ENCODE data around the gene DOCK1. TPM values are rescaled to one million over a fixed set of nuclear protein-coding genes. Genes with fewer than 3 reads are reported as not detected.

Gene DOCK1
- total and polyA plus RNA-seq, 4 donors = 10.9 to 82.6 (median 43.3) TPM

DNA sequence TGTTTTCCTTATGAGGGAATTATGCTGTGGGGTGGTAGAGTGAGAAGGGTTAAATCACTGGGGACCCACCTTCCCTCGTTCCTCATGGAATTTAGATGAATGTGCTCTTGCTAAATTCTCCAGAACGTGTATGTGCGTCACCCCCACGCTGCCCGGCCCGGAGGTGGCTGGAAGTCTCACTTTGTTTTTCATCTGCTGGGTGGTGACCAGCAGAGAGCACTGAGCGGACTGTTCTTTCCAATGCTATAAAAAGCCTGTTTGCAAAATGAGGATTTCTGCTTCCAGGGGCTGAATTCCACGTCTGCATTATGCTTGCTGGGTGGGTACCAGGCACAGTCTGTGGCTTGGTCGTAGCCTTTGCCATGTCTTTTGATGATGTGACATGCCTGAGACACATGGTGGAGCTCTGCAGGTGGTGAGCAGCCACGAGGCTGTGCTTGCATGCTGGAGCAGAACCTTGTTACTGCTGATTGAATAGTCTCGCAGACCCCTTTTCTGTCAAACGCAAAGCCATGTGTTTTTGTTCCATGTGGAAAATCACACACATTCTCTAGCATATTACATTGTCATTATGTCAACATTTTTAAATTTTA lies 323.1 kb downstream of the DOCK1 start:
- Histone ChIP-seq H3K36me3 (ENCODE audit: control insufficient read depth in 1 of 2, insufficient read depth in 2 of 2, low read length in 1 of 2) (no peaks in the 10 kb centered on the region), H3K27me3 (ENCODE audit: control insufficient read depth in 1 of 2, insufficient read depth in 2 of 2, low read length in 1 of 2) (no peaks in the 10 kb centered on the region), H3K9me3 (ENCODE audit: control insufficient read depth, low read length) (no peaks in the 10 kb centered on the region), H3K27ac (ENCODE audit: low read depth in 1 of 2, low read length in 2 of 2) (peak overlapping the region in 1 of 2 donors; percentile 52), H3K4me1 (ENCODE audit: control insufficient read depth in 1 of 2, insufficient read depth in 2 of 2, low read length in 2 of 2) (peaks cover 0 to 3% of the 10 kb centered on the region in 2 donors), H3K4me3 (ENCODE audit: low read length in 2 of 2) (no peak overlapping the region)
- 15 to 19% methylated on average over 12 of the region's 12 CpGs for WGBS, 2 donors
- peak; percentile 57 to 81 for DNase-seq
- ATAC-seq (ENCODE audit: low FRiP score) = peak; percentile 75
- intact Hi-C loops (cut with DNase I) = no loop called here

DNA sequence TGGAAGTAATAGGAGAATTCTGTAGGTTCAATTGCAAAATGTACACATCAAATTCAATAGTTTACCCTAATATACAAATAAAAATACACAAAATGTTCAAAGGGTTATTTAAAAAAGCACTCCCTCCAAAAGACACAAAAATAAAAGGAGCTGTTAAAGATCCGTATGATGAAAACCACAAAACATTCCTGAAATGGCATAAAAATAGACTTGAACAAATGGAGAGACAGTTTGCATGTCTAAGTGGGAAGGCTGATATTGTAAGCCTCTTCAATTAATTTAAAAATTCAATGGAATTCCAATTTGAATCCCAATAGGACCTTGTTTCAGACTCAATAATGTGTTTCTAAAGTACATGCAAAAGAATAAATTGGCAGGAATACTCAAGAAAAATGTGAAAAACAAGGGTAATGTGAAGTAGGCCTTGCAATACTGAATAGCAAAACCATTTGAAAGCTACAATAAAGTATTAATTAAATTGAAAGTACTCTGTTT lies 329.1 kb downstream of the DOCK1 start:
- intact Hi-C loops (cut with DNase I) = no loop called here
- ATAC-seq (ENCODE audit: low FRiP score) (no peak), DNase-seq (no peak)
- Histone ChIP-seq H3K4me3 (ENCODE audit: low read length in 2 of 2) (no peak overlapping the region), H3K9me3 (ENCODE audit: control insufficient read depth, low read length) (no peaks in the 10 kb centered on the region), H3K36me3 (ENCODE audit: control insufficient read depth in 1 of 2, insufficient read depth in 2 of 2, low read length in 1 of 2) (no peaks in the 10 kb centered on the region), H3K4me1 (ENCODE audit: control insufficient read depth in 1 of 2, insufficient read depth in 2 of 2, low read length in 2 of 2) (no peaks in the 10 kb centered on the region), H3K27me3 (ENCODE audit: control insufficient read depth in 1 of 2, insufficient read depth in 2 of 2, low read length in 1 of 2) (no peaks in the 10 kb centered on the region), H3K27ac (ENCODE audit: low read depth in 1 of 2, low read length in 2 of 2) (no peak overlapping the region)
- 62 to 83% methylated on average over 1 of the region's 1 CpG for WGBS, 2 donors

DNA sequence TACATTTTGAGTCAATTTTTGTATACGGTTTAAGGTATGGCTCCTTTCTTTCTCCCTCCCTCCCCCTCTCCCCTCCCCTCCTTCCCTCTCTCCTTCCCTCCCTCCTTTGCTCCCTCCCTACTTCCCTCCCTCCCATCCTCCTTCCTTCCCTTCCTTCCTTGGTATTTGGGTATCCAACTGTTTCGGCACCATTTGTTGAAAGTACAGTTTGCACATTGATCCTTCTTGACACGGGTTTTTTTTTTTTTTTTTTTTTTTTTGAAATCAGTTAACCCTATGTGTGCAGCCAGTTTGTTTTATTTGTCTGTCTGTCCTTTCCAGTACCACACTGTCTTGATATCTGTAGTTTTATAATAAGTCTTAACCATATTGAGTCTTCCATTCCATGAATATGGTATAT lies 331.0 kb downstream of the DOCK1 start:
- no peak for DNase-seq
- Histone ChIP-seq H3K4me3 (ENCODE audit: low read length in 2 of 2) (no peak overlapping the region), H3K27me3 (ENCODE audit: control insufficient read depth in 1 of 2, insufficient read depth in 2 of 2, low read length in 1 of 2) (no peaks in the 10 kb centered on the region), H3K9me3 (ENCODE audit: control insufficient read depth, low read length) (no peaks in the 10 kb centered on the region), H3K4me1 (ENCODE audit: control insufficient read depth in 1 of 2, insufficient read depth in 2 of 2, low read length in 2 of 2) (no peaks in the 10 kb centered on the region), H3K27ac (ENCODE audit: low read depth in 1 of 2, low read length in 2 of 2) (no peak overlapping the region), H3K36me3 (ENCODE audit: control insufficient read depth in 1 of 2, insufficient read depth in 2 of 2, low read length in 1 of 2) (no peaks in the 10 kb centered on the region)
- ATAC-seq (ENCODE audit: low FRiP score) = no peak
- intact Hi-C loops (cut with DNase I) = no loop called here
- 78 to 83% methylated on average over 3 of the region's 3 CpGs for WGBS, 2 donors

DNA sequence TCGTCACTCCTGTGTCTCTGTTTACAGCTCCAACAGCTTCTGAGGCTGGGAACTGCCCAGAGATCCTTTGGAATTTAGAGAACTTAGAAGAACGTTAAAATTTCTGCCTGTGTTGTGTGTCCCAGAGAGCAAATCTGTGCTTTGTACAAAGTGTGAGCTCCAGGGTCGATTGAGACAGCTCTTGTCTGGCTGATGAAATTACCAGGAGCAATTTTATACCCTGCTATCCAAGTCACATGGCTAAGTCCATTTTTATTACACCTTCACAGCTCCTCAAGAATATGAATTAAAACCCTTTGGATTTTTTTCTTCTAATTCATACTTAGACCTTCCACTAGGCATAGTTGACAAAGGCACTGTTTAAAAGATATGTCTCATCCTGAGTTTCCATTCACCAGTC lies 337.7 kb downstream of the DOCK1 start:
- ATAC-seq (ENCODE audit: low FRiP score) = no peak
- intact Hi-C loops (cut with DNase I) = no loop called here
- H3K27me3 ChIP-seq (ENCODE audit: control insufficient read depth in 1 of 2, insufficient read depth in 2 of 2, low read length in 1 of 2) = no peaks in the 10 kb centered on the region
- no peak for DNase-seq
- H3K27ac ChIP-seq (ENCODE audit: low read depth in 1 of 2, low read length in 2 of 2) = no peak overlapping the region
- WGBS, 2 donors = 73 to 77% methylated on average over 3 of the region's 3 CpGs
- H3K36me3 ChIP-seq (ENCODE audit: control insufficient read depth in 1 of 2, insufficient read depth in 2 of 2, low read length in 1 of 2) = peaks cover 0 to 1% of the 10 kb centered on the region in 2 donors
- no peaks in the 10 kb centered on the region for H3K9me3 ChIP-seq (ENCODE audit: control insufficient read depth, low read length)
- H3K4me3 ChIP-seq (ENCODE audit: low read length in 2 of 2) = no peak overlapping the region
- H3K4me1 ChIP-seq (ENCODE audit: control insufficient read depth in 1 of 2, insufficient read depth in 2 of 2, low read length in 2 of 2) = no peaks in the 10 kb centered on the region

DNA sequence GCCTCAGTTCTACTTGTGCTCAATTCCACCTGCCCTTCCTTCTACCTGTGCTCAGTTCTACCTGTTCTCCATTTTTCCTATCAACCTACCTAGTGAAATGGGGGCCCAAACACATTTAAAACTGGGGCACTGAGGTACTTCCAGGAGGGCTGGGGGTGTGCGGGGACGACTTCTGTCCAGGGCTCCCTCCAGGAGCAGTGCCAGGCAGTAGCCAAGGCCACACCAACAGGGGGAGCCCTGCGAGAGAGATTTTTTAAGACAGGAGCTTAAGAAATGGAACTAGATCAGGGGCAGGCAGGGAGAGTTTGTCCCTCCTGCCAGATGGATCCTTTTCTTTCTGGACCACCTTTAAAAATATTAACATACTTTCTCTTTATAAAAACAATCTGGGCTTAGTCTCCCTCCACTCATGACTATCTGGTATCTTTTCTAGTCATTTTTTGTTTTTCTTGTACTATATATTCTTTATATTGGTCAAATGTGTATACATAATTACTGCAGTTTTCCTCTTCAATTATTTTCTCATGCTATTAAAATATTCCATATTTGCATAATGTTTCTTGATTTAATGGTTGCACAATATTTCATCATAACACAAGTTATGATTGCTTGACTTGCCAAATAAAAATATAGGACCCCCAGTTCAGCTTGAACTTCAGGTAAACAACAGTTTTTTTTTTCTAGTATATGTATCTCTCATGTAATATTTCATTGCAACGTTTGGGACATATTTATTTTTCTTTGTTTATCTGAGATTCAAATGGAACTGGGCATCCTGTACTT lies 338.5 kb downstream of the DOCK1 start:
- Histone ChIP-seq H3K4me1 (ENCODE audit: control insufficient read depth in 1 of 2, insufficient read depth in 2 of 2, low read length in 2 of 2) (no peaks in the 10 kb centered on the region), H3K27ac (ENCODE audit: low read depth in 1 of 2, low read length in 2 of 2) (no peak overlapping the region), H3K27me3 (ENCODE audit: control insufficient read depth in 1 of 2, insufficient read depth in 2 of 2, low read length in 1 of 2) (no peaks in the 10 kb centered on the region), H3K36me3 (ENCODE audit: control insufficient read depth in 1 of 2, insufficient read depth in 2 of 2, low read length in 1 of 2) (peaks cover under 1 to 4% of the 10 kb centered on the region in 2 donors), H3K4me3 (ENCODE audit: low read length in 2 of 2) (no peak overlapping the region), H3K9me3 (ENCODE audit: control insufficient read depth, low read length) (no peaks in the 10 kb centered on the region)
- DNase-seq (no peak), ATAC-seq (ENCODE audit: low FRiP score) (no peak)
- 45 to 58% methylated on average over 4 of the region's 4 CpGs for WGBS, 2 donors
- intact Hi-C loops (cut with DNase I) = no loop called here

DNA sequence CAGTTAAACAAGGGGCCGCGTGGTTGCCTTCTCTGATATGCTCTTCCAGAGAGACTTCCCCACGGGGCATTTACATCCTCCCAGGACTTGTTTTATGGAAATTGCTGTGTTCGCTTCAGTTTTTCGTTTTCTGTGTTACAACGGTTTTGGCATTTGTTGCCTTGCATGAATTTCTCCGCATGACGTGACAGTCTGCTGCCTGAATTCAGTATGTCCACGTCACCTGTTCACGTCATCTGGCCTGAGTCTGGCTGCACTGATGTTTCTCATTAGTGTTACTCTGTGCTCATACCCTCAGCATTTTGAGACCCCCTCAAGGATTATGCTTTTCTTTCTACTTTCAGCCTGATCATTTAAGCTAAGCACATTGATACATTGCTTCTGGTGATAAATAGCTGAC lies 340.2 kb downstream of the DOCK1 start:
- ATAC-seq (ENCODE audit: low FRiP score) (no peak), DNase-seq (no peak)
- 88 to 93% methylated on average over 10 of the region's 10 CpGs for WGBS, 2 donors
- intact Hi-C loops (cut with DNase I) = no loop called here
- Histone ChIP-seq H3K27ac (ENCODE audit: low read depth in 1 of 2, low read length in 2 of 2) (no peak overlapping the region), H3K9me3 (ENCODE audit: control insufficient read depth, low read length) (no peaks in the 10 kb centered on the region), H3K4me3 (ENCODE audit: low read length in 2 of 2) (no peak overlapping the region), H3K27me3 (ENCODE audit: control insufficient read depth in 1 of 2, insufficient read depth in 2 of 2, low read length in 1 of 2) (no peaks in the 10 kb centered on the region), H3K4me1 (ENCODE audit: control insufficient read depth in 1 of 2, insufficient read depth in 2 of 2, low read length in 2 of 2) (no peaks in the 10 kb centered on the region), H3K36me3 (ENCODE audit: control insufficient read depth in 1 of 2, insufficient read depth in 2 of 2, low read length in 1 of 2) (peaks cover 4% of the 10 kb centered on the region in 2 donors)

DNA sequence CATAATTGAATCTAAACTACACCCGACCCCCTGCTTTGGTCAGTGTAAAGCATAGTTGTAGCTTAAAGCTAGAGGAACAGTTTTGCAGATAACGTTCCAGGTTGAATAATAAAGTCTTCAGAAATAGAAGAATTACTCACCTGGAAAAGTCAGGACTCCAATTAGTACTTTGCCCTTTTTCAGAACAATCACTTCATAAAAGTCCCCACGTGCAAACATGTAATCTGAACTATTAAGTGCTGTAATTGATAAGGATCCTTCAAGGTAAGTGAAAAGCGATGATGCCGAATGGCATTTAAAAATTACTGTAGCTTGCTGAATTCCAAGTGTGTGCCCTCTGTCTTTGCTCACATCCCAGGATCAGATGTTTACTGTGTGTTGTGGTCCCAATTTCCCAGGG lies 344.8 kb downstream of the DOCK1 start:
- Histone ChIP-seq H3K4me1 (ENCODE audit: control insufficient read depth in 1 of 2, insufficient read depth in 2 of 2, low read length in 2 of 2) (no peaks in the 10 kb centered on the region), H3K9me3 (ENCODE audit: control insufficient read depth, low read length) (no peaks in the 10 kb centered on the region), H3K36me3 (ENCODE audit: control insufficient read depth in 1 of 2, insufficient read depth in 2 of 2, low read length in 1 of 2) (peaks cover 4% of the 10 kb centered on the region in 2 donors), H3K4me3 (ENCODE audit: low read length in 2 of 2) (no peak overlapping the region), H3K27me3 (ENCODE audit: control insufficient read depth in 1 of 2, insufficient read depth in 2 of 2, low read length in 1 of 2) (no peaks in the 10 kb centered on the region), H3K27ac (ENCODE audit: low read depth in 1 of 2, low read length in 2 of 2) (no peak overlapping the region)
- ATAC-seq (ENCODE audit: low FRiP score) = no peak
- WGBS, 2 donors = 86% methylated on average over 5 of the region's 5 CpGs
- no peak for DNase-seq
- intact Hi-C loops (cut with DNase I) = no loop called here

DNA sequence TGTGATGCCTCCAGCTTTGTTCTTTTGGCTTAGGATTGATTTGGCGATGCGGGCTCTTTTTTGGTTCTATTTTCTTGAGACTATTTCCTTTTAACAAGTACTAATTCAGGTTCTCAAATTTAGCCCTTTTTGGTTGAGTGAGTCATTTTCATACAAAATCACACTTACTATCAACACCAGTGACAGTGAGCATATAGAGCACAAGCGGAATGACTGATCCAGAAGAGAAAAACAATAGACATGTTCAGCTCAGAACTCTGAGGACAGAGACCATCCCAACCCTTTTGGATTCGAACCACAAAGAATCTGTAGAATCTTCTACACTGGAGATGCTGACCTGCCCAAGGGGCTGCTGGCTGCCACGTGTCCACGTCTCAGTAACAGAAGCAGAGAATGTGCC lies 347.6 kb downstream of the DOCK1 start:
- no peak overlapping the region for H3K27ac ChIP-seq (ENCODE audit: low read depth in 1 of 2, low read length in 2 of 2)
- intact Hi-C loops (cut with DNase I) = no loop called here
- no peak for DNase-seq
- H3K27me3 ChIP-seq (ENCODE audit: control insufficient read depth in 1 of 2, insufficient read depth in 2 of 2, low read length in 1 of 2) = no peaks in the 10 kb centered on the region
- WGBS, 2 donors = 95 to 99% methylated on average over 6 of the region's 6 CpGs
- peaks cover 4 to 7% of the 10 kb centered on the region in 2 donors for H3K36me3 ChIP-seq (ENCODE audit: control insufficient read depth in 1 of 2, insufficient read depth in 2 of 2, low read length in 1 of 2)
- H3K9me3 ChIP-seq (ENCODE audit: control insufficient read depth, low read length) = no peaks in the 10 kb centered on the region
- ATAC-seq (ENCODE audit: low FRiP score) = no peak
- H3K4me1 ChIP-seq (ENCODE audit: control insufficient read depth in 1 of 2, insufficient read depth in 2 of 2, low read length in 2 of 2) = no peaks in the 10 kb centered on the region
- H3K4me3 ChIP-seq (ENCODE audit: low read length in 2 of 2) = no peak overlapping the region

DNA sequence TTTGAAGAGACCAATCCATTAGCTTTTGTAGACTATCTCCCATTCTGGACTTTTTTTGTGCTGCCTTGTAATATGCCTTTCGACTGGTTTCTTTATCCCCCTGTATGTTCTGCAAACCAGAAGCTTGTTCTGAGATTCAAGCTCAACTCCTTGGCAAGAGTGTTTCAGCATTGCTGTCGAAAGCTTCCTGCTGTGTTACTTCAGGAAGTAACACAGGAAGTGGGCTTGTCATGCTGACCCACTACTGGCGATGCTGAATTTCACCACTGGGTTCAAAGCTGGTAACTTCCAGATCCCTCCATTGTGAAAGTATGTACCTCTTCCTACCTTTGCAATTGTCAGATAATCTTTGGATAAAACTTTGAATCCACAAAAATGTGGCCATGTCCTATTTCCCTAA lies 349.0 kb downstream of the DOCK1 start:
- ATAC-seq (ENCODE audit: low FRiP score) = no peak
- no peaks in the 10 kb centered on the region for H3K4me1 ChIP-seq (ENCODE audit: control insufficient read depth in 1 of 2, insufficient read depth in 2 of 2, low read length in 2 of 2)
- H3K4me3 ChIP-seq (ENCODE audit: low read length in 2 of 2) = no peak overlapping the region
- H3K36me3 ChIP-seq (ENCODE audit: control insufficient read depth in 1 of 2, insufficient read depth in 2 of 2, low read length in 1 of 2) = peaks cover 0 to 6% of the 10 kb centered on the region in 2 donors
- H3K27ac ChIP-seq (ENCODE audit: low read depth in 1 of 2, low read length in 2 of 2) = no peak overlapping the region
- no peaks in the 10 kb centered on the region for H3K27me3 ChIP-seq (ENCODE audit: control insufficient read depth in 1 of 2, insufficient read depth in 2 of 2, low read length in 1 of 2)
- no peaks in the 10 kb centered on the region for H3K9me3 ChIP-seq (ENCODE audit: control insufficient read depth, low read length)
- 30 to 59% methylated on average over 3 of the region's 3 CpGs for WGBS, 2 donors
- no peak for DNase-seq
- intact Hi-C loops (cut with DNase I) = no loop called here
